Activated T-helper 1 cell treated with anti-CD3 and anti-CD28 coated beads, Interleukin-2, amount 50 U/mL, for 16 hours (primary cell): ENCODE data around the gene CDC42EP2.
A peak's percentile ranks its signal among the peaks of the same experiment; 100 is the strongest.

Experiments
- DNase-seq, 2 donors: peaks; one replicate each; pipeline ENCODE4 v3.0.0-alpha.2; 2020; ENCODE audit warnings: low read depth in 1 of 2, low spot score in 1 of 2

CDC42EP2 gene, protein sequence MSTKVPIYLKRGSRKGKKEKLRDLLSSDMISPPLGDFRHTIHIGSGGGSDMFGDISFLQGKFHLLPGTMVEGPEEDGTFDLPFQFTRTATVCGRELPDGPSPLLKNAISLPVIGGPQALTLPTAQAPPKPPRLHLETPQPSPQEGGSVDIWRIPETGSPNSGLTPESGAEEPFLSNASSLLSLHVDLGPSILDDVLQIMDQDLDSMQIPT

DNA sequence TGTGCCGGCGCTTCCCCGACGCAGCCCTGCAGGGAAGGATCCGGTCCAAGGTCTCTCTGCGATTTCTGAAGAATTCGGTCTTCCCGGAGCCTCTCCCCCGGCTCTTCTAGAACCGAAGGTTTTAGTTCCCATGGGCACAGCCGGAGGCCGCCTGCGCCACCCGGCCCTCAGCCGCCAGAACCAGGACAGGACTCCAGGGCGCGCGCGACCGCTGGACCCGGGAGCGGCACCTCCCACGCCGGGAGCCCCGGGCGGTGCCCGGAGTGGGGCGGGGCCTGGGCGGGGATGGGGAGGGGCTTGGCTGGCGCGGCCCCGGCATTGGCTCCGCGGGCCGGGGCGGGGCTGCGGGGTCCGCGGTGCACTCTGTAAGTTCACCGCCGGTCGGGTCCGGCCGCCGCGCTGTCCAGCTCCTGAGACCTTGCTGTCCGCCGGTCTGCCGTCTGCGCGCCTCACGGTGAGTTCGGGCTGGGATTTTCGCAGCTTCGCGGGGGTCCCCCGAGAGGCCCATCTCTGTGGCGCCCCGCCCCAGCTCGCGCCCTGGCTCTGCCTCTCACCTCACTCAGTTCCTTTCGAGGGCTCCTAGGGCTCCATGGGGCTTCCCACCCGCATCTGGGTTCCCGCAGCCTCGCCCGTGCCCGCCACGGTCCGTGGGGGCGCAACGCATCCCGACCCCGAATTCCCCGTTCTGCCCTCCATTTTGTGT is at the start of gene CDC42EP2:
Gene CDC42EP2, plus strand, starts transcription at position 366 of the 703 bp plus-strand sequence. CDS start 6,033 bp downstream, outside the sequence.
- DNase-seq = peak; percentile 59 to 64

DNA sequence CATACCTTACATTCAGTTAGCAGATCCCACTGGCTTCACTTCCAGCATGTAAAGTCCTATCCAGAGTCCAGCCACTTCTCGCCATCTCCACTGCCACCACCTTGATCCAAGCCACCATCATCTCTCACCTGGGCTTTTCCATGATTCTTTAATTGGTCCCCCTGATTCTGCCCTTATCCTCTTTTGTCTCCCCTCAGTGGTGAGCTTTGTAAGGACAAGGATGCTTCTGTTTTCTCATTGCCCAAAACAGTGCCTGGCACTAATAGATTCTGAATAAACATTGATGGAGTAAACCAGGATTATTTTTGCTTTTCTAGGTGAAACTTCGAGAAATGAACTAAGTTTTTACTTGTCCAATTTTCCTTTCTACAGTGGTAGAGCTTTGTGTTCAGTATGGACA is 48.5 kb upstream of the CDC42EP2 start:
- DNase-seq = no peak

DNA sequence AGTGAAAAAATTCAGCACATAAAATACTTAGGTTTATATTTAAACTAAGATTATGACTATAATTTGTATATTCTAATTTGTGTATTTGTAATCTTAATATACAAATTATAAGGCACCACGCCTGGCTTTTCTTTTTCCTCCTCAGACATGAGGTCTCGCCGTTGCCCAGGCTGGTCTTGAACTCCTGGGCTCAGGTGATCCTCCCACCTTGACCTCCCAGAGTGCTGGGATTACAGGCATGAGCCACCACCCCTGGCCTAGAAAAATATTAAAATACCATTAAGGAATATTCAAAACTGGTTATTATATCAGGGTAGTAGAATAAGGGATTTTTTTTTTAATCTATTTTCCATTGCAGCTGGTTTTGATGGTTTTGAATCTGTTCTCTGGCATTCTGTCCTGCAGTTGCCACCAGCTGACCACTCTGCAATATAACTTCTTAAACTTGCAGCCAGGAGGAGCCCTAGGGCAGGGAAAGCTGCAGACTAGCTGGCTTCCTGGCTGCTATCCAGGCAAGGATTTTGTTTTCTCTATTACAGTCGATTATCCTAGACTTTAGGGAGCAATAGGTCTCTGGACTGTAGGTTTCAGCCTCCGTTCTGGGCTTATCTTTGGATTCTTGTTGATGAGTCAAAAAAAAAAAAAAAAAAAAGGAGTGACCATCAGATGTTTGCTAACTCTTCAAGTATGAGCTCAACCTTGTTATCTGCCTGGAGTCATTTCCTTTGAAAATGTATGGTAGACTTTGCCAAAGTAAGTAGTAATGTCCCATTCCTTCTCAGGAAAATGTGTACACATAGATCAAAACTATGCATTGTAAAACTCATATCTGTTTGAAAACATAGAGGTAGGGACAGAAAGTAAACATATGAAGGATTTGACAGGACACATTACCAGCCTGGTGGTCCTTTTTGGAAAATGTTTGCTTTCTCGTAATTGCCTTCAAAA is 39.7 kb upstream of the CDC42EP2 start:
- no peak for DNase-seq

DNA sequence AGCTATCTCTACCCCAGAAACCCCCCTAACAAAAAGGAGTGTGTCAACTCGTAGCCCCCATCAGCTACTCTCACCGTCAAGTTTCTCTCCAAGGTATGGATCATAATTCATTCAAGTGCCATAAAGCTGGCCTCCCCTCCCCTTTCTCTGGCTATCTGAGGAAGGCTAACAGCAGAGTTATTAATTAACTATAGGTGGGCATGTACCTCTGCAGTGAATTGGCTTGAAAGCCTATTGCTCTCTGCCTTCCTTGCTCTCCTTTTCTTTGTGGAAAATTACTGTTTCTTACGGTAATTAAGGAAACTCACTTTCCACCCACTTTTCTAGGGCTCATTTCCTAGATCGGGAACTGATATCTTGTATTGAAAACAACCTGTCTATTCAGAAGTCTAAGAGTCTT is 38.8 kb upstream of the CDC42EP2 start:
- DNase-seq = no peak

DNA sequence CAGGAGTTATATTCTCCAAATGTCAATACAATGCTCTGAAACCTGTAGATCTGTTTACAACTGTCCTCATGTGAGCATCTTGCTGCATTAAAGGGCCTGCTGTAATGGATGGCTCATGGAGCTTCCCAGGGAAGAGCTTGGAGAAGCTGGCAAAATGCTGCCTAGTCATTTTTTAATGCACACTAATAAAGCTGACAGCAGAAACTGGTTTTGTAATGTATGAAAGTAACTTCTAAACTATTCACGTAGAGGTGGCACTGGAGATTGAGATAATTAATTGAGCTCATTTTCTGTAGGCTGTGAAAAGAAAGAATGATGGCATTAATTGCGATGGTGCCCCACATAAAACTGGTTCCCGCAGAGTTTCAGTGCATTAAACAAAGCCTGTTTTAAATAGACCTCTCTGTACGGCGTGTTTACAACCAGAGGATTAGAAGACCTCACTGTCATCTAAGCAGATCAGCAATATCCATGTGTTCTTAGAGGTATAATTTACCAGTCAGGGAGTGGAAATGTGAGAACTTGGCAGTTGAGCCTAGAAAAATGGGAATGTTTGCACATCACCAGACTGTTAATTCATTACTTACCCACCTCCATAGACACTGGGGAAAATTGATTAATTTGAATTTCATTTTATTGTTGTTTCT is 36.9 kb upstream of the CDC42EP2 start:
- DNase-seq = no peak

DNA sequence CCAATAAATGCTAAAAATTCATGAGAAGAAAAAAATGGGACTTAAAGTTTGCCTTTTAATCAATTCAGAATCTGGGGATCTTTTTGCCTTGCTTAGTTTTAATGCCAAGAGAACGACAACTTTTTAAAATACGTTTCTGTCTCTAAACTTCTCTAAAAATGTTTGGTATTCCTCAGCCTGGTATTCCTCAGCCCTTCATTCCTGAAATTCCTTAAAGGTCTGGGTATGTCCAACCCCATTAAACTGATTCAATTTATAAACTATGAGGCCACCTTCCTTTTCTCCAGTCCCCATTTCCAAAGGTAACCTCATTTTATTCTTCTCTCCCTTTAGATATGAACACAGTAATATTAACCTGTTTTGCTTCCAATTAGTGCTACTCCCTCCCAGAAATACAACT is 36.3 kb upstream of the CDC42EP2 start:
- no peak for DNase-seq

DNA sequence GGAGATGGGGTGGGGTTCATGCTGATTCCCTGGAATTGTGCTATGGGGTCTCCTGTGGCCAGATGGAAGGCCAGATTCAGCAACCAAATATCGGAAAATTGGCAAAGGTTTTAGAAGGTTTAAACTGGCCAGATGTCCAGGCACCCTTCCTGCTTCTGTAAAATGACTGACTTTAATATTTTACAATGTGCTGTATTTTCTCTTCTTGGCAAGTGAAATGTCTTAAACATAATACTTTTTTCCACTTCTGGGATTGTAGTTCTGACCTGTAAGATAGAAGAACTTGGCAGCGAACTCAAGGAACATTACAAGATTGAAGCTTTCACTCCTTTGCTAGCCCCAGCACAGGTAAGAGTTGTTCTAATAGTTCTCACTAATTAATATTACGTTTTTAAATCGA is 35.4 kb upstream of the CDC42EP2 start:
- DNase-seq = no peak

DNA sequence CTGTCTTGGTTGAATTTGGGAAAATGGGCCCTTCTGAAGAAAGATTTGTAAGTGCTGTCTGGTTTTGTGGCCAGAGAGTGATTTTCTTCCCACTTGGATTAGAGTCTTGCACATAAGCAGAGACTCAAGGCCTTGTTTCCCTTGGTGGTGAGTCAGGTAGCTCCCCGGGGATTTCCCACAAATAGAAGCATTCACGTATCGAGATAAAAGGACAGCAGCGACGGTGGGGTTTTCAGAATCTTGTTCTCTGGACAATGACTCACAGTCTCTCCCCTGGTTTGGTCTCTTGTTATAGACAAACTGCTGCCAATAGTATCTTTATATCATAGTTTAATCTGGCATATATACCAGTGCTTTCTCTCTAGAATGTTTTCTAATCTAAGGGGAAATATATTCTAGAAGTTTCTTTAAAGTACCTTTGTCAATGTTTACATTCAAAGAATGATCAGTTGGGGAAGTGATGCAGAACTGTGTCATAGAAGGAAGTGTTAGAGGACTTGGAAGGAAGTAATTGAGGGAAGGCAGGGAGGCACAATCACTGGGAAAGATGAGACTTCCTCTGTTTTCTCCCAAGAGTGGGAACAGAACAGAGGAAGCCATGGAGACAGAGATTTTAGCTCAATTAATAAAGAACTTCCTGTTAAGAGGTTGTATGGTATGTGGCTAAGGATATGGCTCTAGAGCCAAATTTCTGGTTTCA is 34.8 kb upstream of the CDC42EP2 start:
- DNase-seq = peak in 1 of 2 donors; percentile 19

DNA sequence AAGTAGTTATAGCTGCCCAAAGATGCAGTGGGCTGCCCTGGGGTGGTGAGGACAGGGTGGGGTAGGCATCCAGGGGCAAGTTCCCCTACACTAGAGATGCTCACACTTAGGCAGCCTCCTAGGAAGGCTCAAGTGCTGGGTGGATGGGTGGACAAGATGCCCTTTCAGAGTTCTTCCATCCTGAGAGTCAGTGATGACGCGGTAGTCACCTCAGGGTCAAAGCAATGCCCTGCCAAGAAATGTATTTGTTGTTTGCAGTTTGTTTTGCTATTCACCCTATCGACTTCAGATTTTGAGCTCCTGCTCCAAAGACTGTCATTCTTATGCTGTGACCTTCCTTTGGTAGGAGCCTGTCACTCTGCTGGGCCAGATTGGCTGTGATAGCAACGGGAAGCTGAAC is 34.0 kb upstream of the CDC42EP2 start:
- DNase-seq = no peak

DNA sequence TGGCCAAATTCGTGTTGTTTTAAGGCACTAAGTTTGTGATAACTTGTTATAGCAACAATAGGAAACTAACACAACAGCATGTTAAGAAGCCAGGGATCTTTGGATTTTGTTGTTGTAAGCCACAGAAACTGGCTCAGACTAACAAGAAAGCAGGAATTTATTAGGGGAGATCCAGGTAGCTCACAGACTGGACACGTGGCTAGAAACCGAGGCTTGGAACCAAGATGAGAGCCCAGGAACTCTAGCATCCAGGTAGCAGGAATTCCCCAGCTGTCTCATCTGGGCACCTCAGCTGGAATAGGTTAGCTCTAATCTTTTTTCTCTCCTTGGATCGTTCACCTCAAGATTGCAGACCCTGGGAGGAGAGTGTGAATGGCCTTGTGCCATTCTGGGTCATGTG is 28.0 kb upstream of the CDC42EP2 start:
- DNase-seq = no peak

DNA sequence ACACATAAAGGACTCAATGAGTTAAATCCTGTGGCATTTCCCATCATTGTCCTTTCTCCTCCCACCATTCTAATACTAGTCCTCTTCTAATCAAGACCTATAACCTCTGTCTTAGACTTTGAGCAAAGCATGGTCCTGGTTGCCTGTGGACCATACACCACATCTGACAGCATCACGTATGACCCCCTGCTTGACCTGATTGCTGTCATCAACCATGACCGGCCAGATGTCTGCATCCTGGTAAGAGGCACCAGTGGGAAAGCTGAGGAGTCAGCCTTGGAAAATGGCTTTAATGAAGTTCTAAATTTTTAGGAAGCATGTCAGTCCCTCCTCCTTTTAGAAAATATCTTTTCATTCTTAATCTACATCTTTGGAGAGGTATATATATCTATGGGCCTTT is 27.1 kb upstream of the CDC42EP2 start:
- no peak for DNase-seq

DNA sequence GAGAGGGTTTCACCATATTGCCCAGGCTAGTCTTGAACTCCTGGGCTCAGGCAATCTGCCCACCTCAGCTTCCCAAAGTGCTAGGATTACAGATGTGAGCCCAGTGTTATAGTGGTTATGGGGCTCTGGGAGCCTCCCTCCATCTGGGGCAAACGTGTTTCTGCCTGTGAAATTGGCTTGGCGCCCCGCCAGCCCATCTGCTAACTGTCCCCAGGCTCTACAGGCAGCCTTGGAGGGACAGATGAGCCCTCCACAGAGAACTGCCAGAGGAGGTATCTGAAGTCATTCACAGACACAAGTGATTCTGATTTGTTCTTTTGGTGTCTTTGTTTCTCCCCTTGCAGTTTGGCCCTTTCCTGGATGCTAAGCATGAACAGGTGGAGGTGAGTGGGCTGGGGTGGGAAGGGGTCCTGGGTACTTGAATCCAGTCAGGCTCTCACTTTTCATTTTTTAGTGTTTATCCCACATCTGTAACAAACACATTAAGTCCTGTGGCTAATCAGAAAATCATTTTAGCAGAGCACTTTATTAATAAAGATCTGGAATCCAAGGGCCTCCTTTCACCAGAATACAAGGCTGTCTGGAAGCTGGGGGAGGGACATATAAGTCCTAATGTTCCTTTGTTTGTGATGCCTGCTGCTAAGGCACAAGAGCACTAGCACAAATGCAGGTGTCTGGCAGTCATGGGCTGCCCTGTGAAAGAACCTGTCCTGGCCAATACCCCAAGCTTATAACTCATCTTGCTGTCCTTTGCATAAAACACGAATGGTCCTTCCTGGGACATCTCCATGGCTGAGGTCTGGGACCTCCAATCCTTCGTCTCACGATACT is 25.7 kb upstream of the CDC42EP2 start:
- no peak for DNase-seq

DNA sequence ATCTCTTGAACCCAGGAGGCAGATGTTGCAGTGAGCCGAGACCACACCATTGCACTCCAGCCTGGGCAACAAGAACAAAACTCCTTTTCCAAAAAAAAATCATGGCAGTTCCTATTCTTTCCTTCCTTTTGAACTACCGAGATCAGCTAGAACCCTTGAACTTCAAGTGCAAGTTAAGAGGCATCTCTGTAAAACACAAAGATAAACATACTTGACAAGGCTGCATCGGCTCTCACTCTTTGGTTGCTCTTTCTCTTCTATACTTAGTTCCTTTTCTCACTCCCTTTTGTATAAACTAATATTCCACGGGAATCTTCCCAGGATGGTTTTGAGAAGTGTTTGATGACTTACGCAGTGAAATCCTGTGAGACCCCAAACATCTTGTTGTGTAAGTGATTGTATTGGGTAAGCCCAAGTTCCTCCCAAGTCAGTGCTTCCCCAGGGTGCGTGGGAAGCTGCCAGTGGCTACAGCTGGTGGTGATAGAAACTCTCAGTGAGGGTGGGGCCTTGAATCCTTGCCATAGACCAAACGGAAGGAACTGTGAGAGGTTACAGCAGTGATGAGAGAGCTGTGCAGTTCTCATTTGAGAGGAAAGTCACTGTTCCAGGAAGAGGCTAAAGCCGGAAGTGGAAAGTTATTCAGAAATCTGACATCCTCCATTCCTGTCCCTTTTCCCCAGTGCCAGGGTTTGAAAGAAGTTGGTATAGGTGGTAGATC is 24.1 kb upstream of the CDC42EP2 start:
- no peak for DNase-seq

DNA sequence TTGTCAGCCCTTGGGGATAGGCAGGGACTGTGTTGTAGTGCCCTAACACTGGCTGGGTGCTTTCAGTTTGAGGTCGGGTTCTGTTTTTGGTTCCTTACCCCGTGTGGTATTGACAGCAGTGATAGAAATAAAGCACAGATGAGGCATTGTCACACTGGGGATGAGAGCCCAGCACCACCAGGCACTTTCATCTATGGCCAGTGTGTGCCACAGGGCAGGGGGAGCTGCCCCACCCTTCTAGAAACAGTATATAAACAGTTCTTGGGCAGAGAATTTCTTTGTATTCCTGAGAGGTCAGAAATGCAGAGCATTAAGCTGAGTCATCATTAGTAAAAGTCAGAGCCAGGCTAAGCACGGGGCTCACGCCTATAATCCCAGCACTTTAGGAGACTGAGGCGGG is 23.1 kb upstream of the CDC42EP2 start:
- no peak for DNase-seq

DNA sequence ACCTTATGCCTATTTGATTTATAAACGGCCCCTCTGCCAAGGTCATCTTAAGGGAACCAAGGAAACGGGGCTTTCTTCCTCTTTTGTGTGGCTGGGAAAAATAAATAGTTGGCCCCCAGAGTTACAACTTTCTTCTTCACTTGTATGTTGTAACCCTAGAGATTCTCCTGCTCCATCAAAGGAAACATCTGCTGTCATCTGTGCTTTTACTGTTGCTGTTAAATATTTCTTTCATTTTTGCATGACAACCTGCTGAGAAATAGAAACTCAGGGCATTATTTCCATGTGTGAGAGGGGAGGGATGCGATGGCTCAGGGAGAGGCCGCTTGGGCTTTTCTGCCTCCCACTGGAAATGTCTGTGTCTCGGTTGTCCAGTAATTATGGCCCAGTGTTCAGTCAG is 21.8 kb upstream of the CDC42EP2 start:
- DNase-seq = no peak

DNA sequence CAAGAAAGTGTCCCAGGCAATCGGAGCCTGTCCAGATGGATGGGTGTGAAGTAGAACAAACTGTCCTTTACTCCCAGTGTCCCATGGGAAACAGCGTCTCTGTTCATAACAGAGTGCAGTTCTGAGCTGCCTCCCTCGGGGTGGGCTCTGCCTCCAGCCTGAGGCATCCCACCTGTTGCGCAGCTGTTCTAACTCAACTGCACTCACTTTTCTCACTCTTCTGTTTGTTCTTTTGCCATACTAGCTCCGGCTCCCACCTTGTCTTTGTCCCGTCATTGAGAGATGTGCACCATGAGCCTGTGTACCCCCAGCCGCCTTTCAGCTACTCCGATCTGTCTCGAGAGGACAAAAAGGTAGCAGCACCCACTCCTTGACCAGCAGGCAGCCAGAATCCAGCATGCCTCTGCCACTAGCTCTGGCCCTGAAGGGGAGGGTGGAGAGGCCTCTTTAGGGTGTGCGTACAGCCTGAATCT is 20.7 kb upstream of the CDC42EP2 start:
- DNase-seq = no peak

DNA sequence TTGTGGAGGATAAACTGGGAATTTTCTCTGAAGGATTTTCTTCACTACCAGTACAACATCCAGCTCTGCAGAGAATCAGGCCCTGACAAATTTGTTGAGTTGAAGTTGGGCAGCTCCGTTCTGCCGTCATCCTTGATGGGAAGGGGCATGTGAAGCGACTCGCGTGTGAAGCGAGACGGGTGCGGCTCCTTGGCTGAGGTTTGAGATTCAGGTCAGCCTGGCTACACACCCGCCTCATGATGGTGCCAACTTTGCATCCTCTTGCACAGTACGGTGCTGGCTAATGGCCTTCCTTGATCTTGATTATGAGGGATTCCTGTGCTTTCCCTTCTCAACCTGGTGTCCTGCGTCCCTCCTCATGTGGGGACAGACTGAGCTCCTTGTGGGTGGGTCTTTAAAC is 19.7 kb upstream of the CDC42EP2 start:
- no peak for DNase-seq

DNA sequence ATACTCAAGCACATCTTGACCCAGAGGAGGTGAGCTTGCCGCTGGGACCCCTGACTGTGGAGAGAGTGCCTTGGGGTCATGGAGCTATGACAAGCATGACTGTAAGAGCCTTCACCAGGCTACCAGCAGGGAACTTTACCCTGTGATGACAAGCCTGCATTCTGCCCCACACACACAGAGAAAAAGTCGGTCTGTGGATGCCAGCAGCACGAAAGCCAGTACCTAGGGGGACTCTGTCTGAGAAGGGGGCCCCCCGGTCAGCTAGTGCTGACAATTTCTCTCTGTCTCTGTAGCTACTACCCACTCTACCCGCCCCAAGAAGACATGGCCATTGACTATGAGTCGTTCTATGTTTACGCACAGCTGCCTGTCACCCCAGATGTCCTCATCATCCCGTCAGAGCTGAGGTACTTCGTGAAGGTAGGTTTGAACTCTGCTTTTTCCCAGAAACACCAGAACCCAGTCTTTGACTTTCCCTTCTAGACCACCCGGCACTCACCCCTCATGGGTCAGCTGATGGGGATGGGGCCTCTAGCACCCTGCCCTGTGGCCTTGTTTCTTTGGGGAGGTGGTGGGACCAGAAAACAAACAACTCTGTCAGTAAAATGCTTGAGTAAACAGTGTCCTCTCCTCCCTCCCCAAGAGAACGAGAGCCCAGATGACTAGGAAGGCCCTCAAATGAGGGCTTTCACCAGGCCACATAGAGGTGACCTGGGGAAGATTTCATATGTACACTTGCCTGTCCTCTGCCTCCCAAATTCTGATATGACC is 18.9 kb upstream of the CDC42EP2 start:
- no peak for DNase-seq
